SK-N-SH (cell line): ENCODE results near the gene TGM3. TPM values are rescaled to one million over a fixed set of nuclear protein-coding genes. Genes with fewer than 3 reads are reported as not detected.

ENCODE experiments used
- CTCF ChIA-PET: fragments of 300-600, 350-600 bp; formaldehyde crosslinking; extraction: SDS; loops from one replicate; lab custom pipeline; 2021; lab: Yijun Ruan, JAX
- POLR2A ChIA-PET: fragments of 350-600 bp; sonication (Branson Sonifier 250); formaldehyde crosslinking; extraction: SDS; loops from one replicate; lab custom pipeline; 2020; ENCODE audit warnings: antibody characterized with exemption, inconsistent platforms; lab: Yijun Ruan, JAX
- DNase-seq: peaks from one replicate; pipeline ENCODE4 v3.0.0; 2012
- H2AFZ ChIP-seq: fragments of 200-600 bp; sonication (generic); 2 replicates; pipeline ENCODE4 v1.8.1; 2016; ENCODE audit warnings: antibody characterized with exemption, mild to moderate bottlenecking, low read depth
- H3F3A ChIP-seq: fragments of 200-600 bp; sonication (generic); replicated peaks from 2 replicates; pipeline ENCODE3; 2016; ENCODE audit warnings: antibody characterized with exemption, mild to moderate bottlenecking; ENCODE audit not compliant: insufficient read depth
- H3K27ac ChIP-seq, 2 experiments: fragments of 200-500 bp in 1 of 2; fragments of 200-600 bp in 1 of 2; sonication (Bioruptor generic) in 1 of 2; sonication (generic), shearing (Covaris generic) in 1 of 2; 2 replicates each; pipeline versions ENCODE4 v1.5.1 to v1.6.1; 2014 to 2016; ENCODE audit warnings: low read depth in 2 of 2, inconsistent platforms in 1 of 2, low read length in 1 of 2, mild to moderate bottlenecking in 1 of 2, mixed read lengths in 1 of 2
- H3K27me3 ChIP-seq: fragments of 200-600 bp; sonication (generic), shearing (Covaris generic); 2 replicates; pipeline ENCODE4 v1.6.1; 2016; ENCODE audit warnings: mixed run types; ENCODE audit not compliant: insufficient read depth
- H3K36me3 ChIP-seq, 2 experiments: fragments of 200-500 bp in 1 of 2; fragments of 200-600 bp in 1 of 2; sonication (Bioruptor generic) in 1 of 2; sonication (generic) in 1 of 2; replicated peaks in 1 of 2; 2 replicates each; pipeline versions ENCODE3 to v1.5.1; 2014 to 2016; ENCODE audit warnings: low read length in 1 of 2, mild to moderate bottlenecking in 1 of 2; ENCODE audit not compliant: insufficient read depth in 2 of 2, control insufficient read depth in 1 of 2
- H3K4me1 ChIP-seq, 2 experiments: fragments of 200-500 bp in 1 of 2; fragments of 200-600 bp in 1 of 2; sonication (Bioruptor generic) in 1 of 2; sonication (generic), shearing (Covaris generic) in 1 of 2; 2 replicates each; pipeline versions ENCODE4 v1.5.1 to v1.6.1; 2014 to 2016; ENCODE audit warnings: low read depth in 1 of 2, low read length in 1 of 2, mixed run types in 1 of 2; ENCODE audit not compliant: insufficient read depth in 2 of 2, control insufficient read depth in 1 of 2
- H3K4me2 ChIP-seq: fragments of 200-600 bp; sonication (generic), shearing (Covaris generic); 2 replicates; pipeline ENCODE4 v1.6.1; 2017; ENCODE audit warnings: mixed run types
- H3K4me3 ChIP-seq, 2 experiments: fragments of 200-500 bp in 1 of 2; fragments of 200-600 bp in 1 of 2; sonication (Bioruptor generic) in 1 of 2; sonication (generic), shearing (Covaris generic) in 1 of 2; 2 replicates each; pipeline versions ENCODE4 v1.5.1 to v1.8.1; 2014 to 2016; ENCODE audit warnings: low read depth in 2 of 2, inconsistent platforms in 1 of 2, low read length in 1 of 2, mild to moderate bottlenecking in 1 of 2, mixed read lengths in 1 of 2, moderate library complexity in 1 of 2
- H3K79me2 ChIP-seq: fragments of 200-600 bp; sonication (generic); 2 replicates; pipeline ENCODE4 v1.8.1; 2017; ENCODE audit warnings: mild to moderate bottlenecking; ENCODE audit not compliant: insufficient read depth
- H3K9ac ChIP-seq: fragments of 200-600 bp; sonication (generic); 2 replicates; pipeline ENCODE4 v1.6.1; 2017; ENCODE audit warnings: mixed run types
- H3K9me2 ChIP-seq: fragments of 200-600 bp; sonication (generic); 2 replicates; pipeline ENCODE4 v1.6.1; 2017; ENCODE audit warnings: mixed run types
- H3K9me3 ChIP-seq: fragments of 200-600 bp; sonication (generic); 2 replicates; pipeline ENCODE4 v1.6.1; 2017; ENCODE audit warnings: mixed run types, mild to moderate bottlenecking, moderate library complexity
- H4K20me1 ChIP-seq: fragments of 200-600 bp; sonication (generic); 2 replicates; pipeline ENCODE4 v1.6.1; 2017; ENCODE audit warnings: mild to moderate bottlenecking, mixed run types; ENCODE audit not compliant: insufficient read depth
- CHD2 ChIP-seq: fragments of 150-350 bp; IDR thresholded peaks from 2 replicates; pipeline ENCODE4 v1.6.1; 2018; ENCODE audit warnings: low read length; ENCODE audit not compliant: partially characterized antibody
- CTCF ChIP-seq: fragments of 200-600 bp; sonication (generic); IDR thresholded peaks from 2 replicates; pipeline ENCODE4 v1.6.1; 2017; ENCODE audit warnings: antibody characterized with exemption, mild to moderate bottlenecking, moderate library complexity
- EP300 ChIP-seq, 2 experiments: IDR thresholded peaks; 2 replicates each; pipeline versions ENCODE4 v1.4.0 to v1.6.1; 2012; ENCODE audit warnings: borderline replicate concordance in 1 of 2, low read depth in 1 of 2, low read length in 1 of 2
- EZH2phosphoT487 ChIP-seq: fragments of 200-600 bp; sonication (generic); IDR thresholded peaks from 2 replicates; pipeline ENCODE4 v1.6.1; 2017; ENCODE audit warnings: low read depth, mixed run types, mild to moderate bottlenecking, antibody characterized with exemption, moderate library complexity, borderline replicate concordance
- FOSL2 ChIP-seq: IDR thresholded peaks from 2 replicates; pipeline ENCODE4 v1.4.0; 2012; ENCODE audit warnings: low read depth, mild to moderate bottlenecking, moderate library complexity, borderline replicate concordance
- FOXJ3 ChIP-seq: sonication (generic); formaldehyde crosslinking; IDR thresholded peaks from 2 replicates; pipeline ENCODE4 v1.5.1; 2020; ENCODE audit warnings: mild to moderate bottlenecking, missing genetic modification reagents
- GATA2 ChIP-seq: sonication (generic); formaldehyde crosslinking; IDR thresholded peaks from 2 replicates; pipeline ENCODE4 v1.5.0; 2020; ENCODE audit warnings: mild to moderate bottlenecking, missing genetic modification reagents
- JUND ChIP-seq: IDR thresholded peaks from 2 replicates; pipeline ENCODE4 v1.4.0; 2012
- MEF2A ChIP-seq: IDR thresholded peaks from 2 replicates; pipeline ENCODE4 v1.4.0; 2012; ENCODE audit warnings: low read depth, borderline replicate concordance
- NFIC ChIP-seq: IDR thresholded peaks from 2 replicates; pipeline ENCODE4 v1.4.0; 2012; ENCODE audit warnings: borderline replicate concordance
- NRF1 ChIP-seq: IDR thresholded peaks from 2 replicates; pipeline ENCODE4 v1.6.1; 2012; ENCODE audit warnings: low read depth, mild to moderate bottlenecking, low read length
- RAD21 ChIP-seq: IDR thresholded peaks from 2 replicates; pipeline ENCODE4 v1.6.1; 2012; ENCODE audit warnings: mild to moderate bottlenecking, low read length
- RXRA ChIP-seq: IDR thresholded peaks from 2 replicates; pipeline ENCODE4 v1.4.0; 2012; ENCODE audit warnings: low read depth, mild to moderate bottlenecking, borderline replicate concordance
- TAF1 ChIP-seq: IDR thresholded peaks from 2 replicates; pipeline ENCODE4 v1.6.1; 2012; ENCODE audit warnings: low read depth, mild to moderate bottlenecking, low read length, moderate library complexity, borderline replicate concordance
- TEAD4 ChIP-seq: IDR thresholded peaks from 2 replicates; pipeline ENCODE4 v1.4.0; 2012; ENCODE audit warnings: mild to moderate bottlenecking, borderline replicate concordance; ENCODE audit not compliant: insufficient read depth
- YY1 ChIP-seq: IDR thresholded peaks from 2 replicates; pipeline ENCODE4 v1.4.0; 2012; ENCODE audit warnings: low read depth, mild to moderate bottlenecking
- WGBS: methylation state at CpG from one replicate; pipeline ENCODE4 v1.1.6; 2017; ENCODE audit warnings: low lambda C conversion rate; 5-methylcytosine and 5-hydroxymethylcytosine counted together
- polyA plus RNA-seq, 3 experiments: library from polyadenylated mRNA; depleted of rRNA; stranded (reverse); fragments of >200 nt; gene quantifications; 2 replicates each; pipeline ENCODE4 v1.2.3, GENCODE V29; 2012
- TF ChIP-seq, protein P1 (sequence below): fragments of 150-350 bp; IDR thresholded peaks from 2 replicates; pipeline ENCODE4 v1.6.1; 2016; ENCODE audit warnings: mild to moderate bottlenecking, low read depth, low read length
- TF ChIP-seq, protein P2 (sequence below): IDR thresholded peaks from 2 replicates; pipeline ENCODE4; 2012
- TF ChIP-seq, protein P3 (sequence below): IDR thresholded peaks from 2 replicates; pipeline ENCODE4 v1.4.0; 2012; ENCODE audit warnings: low read depth, borderline replicate concordance

The TGM3 gene
- polyA plus RNA-seq, 1 of the 3 experiments (the other 2 are of a cell fraction): not detected

DNA sequence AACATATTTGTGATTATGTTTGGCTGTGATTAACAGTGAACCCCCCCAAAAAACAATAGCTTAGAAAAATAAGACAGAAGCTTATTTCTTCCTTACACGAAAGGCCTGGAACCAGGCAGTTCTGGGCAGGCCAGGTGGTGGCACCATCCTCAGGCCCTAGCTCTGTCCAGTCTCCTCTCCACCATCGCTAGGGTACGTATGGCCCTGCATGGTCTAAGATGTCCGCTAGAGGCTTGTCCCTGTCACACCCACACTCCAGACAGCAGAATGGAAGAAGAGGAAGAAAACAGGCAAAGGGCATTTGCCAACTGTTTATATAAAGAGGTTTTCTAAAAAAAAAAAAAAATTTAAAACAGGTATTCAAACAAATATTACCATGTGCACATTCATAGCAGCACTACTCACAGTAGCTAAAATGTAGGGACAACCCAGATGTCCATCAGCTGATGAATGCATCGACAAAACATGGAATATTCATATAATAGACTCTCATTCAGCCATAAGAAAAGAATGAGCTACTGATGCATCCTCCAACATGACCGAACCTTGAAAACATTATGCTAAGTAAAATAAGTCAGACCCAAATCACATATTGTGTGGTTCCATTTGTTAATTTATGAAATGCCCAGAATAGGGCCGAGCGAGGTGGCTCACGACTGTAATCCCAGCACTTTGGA lies 6.7 kb downstream of the TGM3 start:
- H3K4me3 ChIP-seq: no peak overlapping the region
- 67% methylated on average over 9 of the region's 9 CpGs for WGBS
- H3K27me3 ChIP-seq: peaks cover 9% of the 10 kb centered on the region
- no peaks in the 10 kb centered on the region for H4K20me1 ChIP-seq
- no peak overlapping the region for H2AFZ ChIP-seq
- ChIA-PET POLR2A (interaction anchor here (0.6 kb wide), 1 partner anchor 41 kb away, joined by 3 read pairs; no protein-coding TSS in a partner anchor), CTCF (interaction anchor here (1.6 kb wide), 1 partner anchor 17 kb away, joined by 3 read pairs; no protein-coding TSS in a partner anchor)
- no peak for DNase-seq
- no peak overlapping the region for H3K4me2 ChIP-seq
- H3K9me2 ChIP-seq: no peaks in the 10 kb centered on the region
- H3K27ac ChIP-seq: no peak overlapping the region
- H3K79me2 ChIP-seq: no peaks in the 10 kb centered on the region
- H3F3A ChIP-seq: no peaks in the 10 kb centered on the region
- H3K4me1 ChIP-seq: no peaks in the 10 kb centered on the region
- no peak for TF ChIP-seq FOSL2
- no peak for TF ChIP-seq EZH2phosphoT487
- TF ChIP-seq RAD21: no peak
- no peak for TF ChIP-seq RXRA
- TF ChIP-seq MEF2A: no peak
- TF ChIP-seq TAF1: no peak
- no peak for TF ChIP-seq TEAD4
- TF ChIP-seq CTCF: no peak
- TF ChIP-seq NFIC: no peak
- TF ChIP-seq JUND: no peak
- no peak for TF ChIP-seq YY1
- TF ChIP-seq, protein P1, sequence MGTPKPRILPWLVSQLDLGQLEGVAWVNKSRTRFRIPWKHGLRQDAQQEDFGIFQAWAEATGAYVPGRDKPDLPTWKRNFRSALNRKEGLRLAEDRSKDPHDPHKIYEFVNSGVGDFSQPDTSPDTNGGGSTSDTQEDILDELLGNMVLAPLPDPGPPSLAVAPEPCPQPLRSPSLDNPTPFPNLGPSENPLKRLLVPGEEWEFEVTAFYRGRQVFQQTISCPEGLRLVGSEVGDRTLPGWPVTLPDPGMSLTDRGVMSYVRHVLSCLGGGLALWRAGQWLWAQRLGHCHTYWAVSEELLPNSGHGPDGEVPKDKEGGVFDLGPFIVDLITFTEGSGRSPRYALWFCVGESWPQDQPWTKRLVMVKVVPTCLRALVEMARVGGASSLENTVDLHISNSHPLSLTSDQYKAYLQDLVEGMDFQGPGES: no peak
- TF ChIP-seq GATA2 (CRISPR knock-in tag): no peak
- no peak for TF ChIP-seq FOXJ3
- TF ChIP-seq NRF1: no peak
- TF ChIP-seq, protein P2, sequence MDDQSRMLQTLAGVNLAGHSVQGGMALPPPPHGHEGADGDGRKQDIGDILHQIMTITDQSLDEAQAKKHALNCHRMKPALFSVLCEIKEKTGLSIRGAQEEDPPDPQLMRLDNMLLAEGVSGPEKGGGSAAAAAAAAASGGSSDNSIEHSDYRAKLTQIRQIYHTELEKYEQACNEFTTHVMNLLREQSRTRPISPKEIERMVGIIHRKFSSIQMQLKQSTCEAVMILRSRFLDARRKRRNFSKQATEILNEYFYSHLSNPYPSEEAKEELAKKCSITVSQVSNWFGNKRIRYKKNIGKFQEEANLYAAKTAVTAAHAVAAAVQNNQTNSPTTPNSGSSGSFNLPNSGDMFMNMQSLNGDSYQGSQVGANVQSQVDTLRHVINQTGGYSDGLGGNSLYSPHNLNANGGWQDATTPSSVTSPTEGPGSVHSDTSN: no peak
- no peak for TF ChIP-seq CHD2
- no peak for TF ChIP-seq EP300 (IDR thresholded peaks at IDR 0.05; ENCODE audit: borderline replicate concordance in 1 of 2, low read depth in 1 of 2, low read length in 1 of 2)
- TF ChIP-seq, protein P3, sequence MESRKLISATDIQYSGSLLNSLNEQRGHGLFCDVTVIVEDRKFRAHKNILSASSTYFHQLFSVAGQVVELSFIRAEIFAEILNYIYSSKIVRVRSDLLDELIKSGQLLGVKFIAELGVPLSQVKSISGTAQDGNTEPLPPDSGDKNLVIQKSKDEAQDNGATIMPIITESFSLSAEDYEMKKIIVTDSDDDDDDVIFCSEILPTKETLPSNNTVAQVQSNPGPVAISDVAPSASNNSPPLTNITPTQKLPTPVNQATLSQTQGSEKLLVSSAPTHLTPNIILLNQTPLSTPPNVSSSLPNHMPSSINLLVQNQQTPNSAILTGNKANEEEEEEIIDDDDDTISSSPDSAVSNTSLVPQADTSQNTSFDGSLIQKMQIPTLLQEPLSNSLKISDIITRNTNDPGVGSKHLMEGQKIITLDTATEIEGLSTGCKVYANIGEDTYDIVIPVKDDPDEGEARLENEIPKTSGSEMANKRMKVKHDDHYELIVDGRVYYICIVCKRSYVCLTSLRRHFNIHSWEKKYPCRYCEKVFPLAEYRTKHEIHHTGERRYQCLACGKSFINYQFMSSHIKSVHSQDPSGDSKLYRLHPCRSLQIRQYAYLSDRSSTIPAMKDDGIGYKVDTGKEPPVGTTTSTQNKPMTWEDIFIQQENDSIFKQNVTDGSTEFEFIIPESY: no peak
- no peaks in the 10 kb centered on the region for H3K9me3 ChIP-seq
- H3K9ac ChIP-seq: no peak overlapping the region
- no peaks in the 10 kb centered on the region for H3K36me3 ChIP-seq
